Neuron (in vitro differentiated cells): ENCODE measurements around the gene FCRL6.

Experiments
- H2AFZ ChIP-seq: one replicate; pipeline ENCODE4 v1.6.1; 2013; ENCODE audit warnings: low read depth, mild to moderate bottlenecking, inconsistent platforms, low read length, moderate library complexity
- H3K27me3 ChIP-seq: one replicate; pipeline ENCODE4 v1.6.1; 2013; ENCODE audit warnings: low read length; ENCODE audit not compliant: insufficient read depth
- H3K36me3 ChIP-seq: one replicate; pipeline ENCODE4 v1.6.1; 2013; ENCODE audit warnings: low read length; ENCODE audit not compliant: insufficient read depth
- H3K4me1 ChIP-seq: one replicate; pipeline ENCODE4 v1.6.1; 2013; ENCODE audit warnings: low read length; ENCODE audit not compliant: insufficient read depth
- H3K4me3 ChIP-seq: 2 replicates; pipeline ENCODE4 v1.5.1; 2013; ENCODE audit warnings: mild to moderate bottlenecking, low read length, moderate library complexity
- H3K9me3 ChIP-seq: one replicate; pipeline ENCODE4 v1.6.1; 2013; ENCODE audit warnings: low read length

The FCRL6 gene

GRCh38 chr1:159815926-159816325 is 13.8 kb downstream of the FCRL6 start:
- no peaks in the 10 kb centered on the region for H3K9me3 ChIP-seq
- peaks cover 11% of the 10 kb centered on the region for H3K27me3 ChIP-seq
- no peaks in the 10 kb centered on the region for H3K4me1 ChIP-seq
- no peak overlapping the region for H3K4me3 ChIP-seq
- no peak overlapping the region for H2AFZ ChIP-seq
- no peaks in the 10 kb centered on the region for H3K36me3 ChIP-seq

- Histone ChIP-seq H3K27me3 (peaks cover 6% of the 10 kb centered on the region), H3K4me1 (no peaks in the 10 kb centered on the region), H3K9me3 (no peaks in the 10 kb centered on the region), H3K4me3 (no peak overlapping the region), H3K36me3 (no peaks in the 10 kb centered on the region), H2AFZ (no peak overlapping the region)
Measured at GRCh38 chr1:159817276-159818041, 15.3 kb downstream of the FCRL6 start.

- Histone ChIP-seq H3K9me3 (no peaks in the 10 kb centered on the region), H2AFZ (no peak overlapping the region), H3K4me1 (no peaks in the 10 kb centered on the region), H3K36me3 (no peaks in the 10 kb centered on the region), H3K4me3 (no peak overlapping the region), H3K27me3 (peaks cover 12% of the 10 kb centered on the region)
Measured at GRCh38 chr1:159821171-159821867, 19.2 kb downstream of the FCRL6 start.

- H3K4me3 ChIP-seq = no peak overlapping the region
- no peak overlapping the region for H2AFZ ChIP-seq
- H3K9me3 ChIP-seq = no peaks in the 10 kb centered on the region
- no peaks in the 10 kb centered on the region for H3K4me1 ChIP-seq
- no peaks in the 10 kb centered on the region for H3K36me3 ChIP-seq
- peaks cover 28% of the 10 kb centered on the region for H3K27me3 ChIP-seq
Measured at GRCh38 chr1:159823406-159823805, 21.2 kb downstream of the FCRL6 start.

GRCh38 chr1:159825564-159825963 is 23.4 kb downstream of the FCRL6 start:
- Histone ChIP-seq H3K9me3 (no peaks in the 10 kb centered on the region), H3K27me3 (peaks cover 46% of the 10 kb centered on the region), H3K4me1 (no peaks in the 10 kb centered on the region)

GRCh38 chr1:159826441-159827101 is 24.4 kb downstream of the FCRL6 start, which contains the start of gene SLAMF8:
Gene SLAMF8 (plus strand): TSS chr1:159826873. CDS start chr1:159826899, 26 bp downstream.
- Histone ChIP-seq H2AFZ (no peak within 1 kb of the TSS), H3K27me3 (peaks cover 49% of the 10 kb centered on the region), H3K4me1 (no peaks in the 10 kb centered on the region), H3K4me3 (no peak within 1 kb of the TSS), H3K36me3 (no peaks in the 10 kb centered on the region), H3K9me3 (no peaks in the 10 kb centered on the region)

More at GRCh38 chr1:159825564-159825963, 23.4 kb downstream of the FCRL6 start:
- Histone ChIP-seq H2AFZ (no peak overlapping the region), H3K36me3 (no peaks in the 10 kb centered on the region), H3K4me3 (no peak overlapping the region)

- H2AFZ ChIP-seq = no peak overlapping the region
- no peaks in the 10 kb centered on the region for H3K36me3 ChIP-seq
- H3K4me3 ChIP-seq = no peak overlapping the region
- H3K4me1 ChIP-seq = no peaks in the 10 kb centered on the region
- peaks cover 51% of the 10 kb centered on the region for H3K27me3 ChIP-seq
- no peaks in the 10 kb centered on the region for H3K9me3 ChIP-seq
Measured at GRCh38 chr1:159827102-159827490, 24.9 kb downstream of the FCRL6 start.

- Histone ChIP-seq H3K27me3 (peaks cover 49% of the 10 kb centered on the region), H2AFZ (no peak overlapping the region), H3K4me3 (no peak overlapping the region), H3K36me3 (no peaks in the 10 kb centered on the region), H3K9me3 (no peaks in the 10 kb centered on the region), H3K4me1 (no peaks in the 10 kb centered on the region)
Measured at GRCh38 chr1:159827549-159827948, 25.4 kb downstream of the FCRL6 start.

GRCh38 chr1:159828176-159828575 is 26.0 kb downstream of the FCRL6 start:
- no peak overlapping the region for H3K4me3 ChIP-seq
- H3K27me3 ChIP-seq = peaks cover 49% of the 10 kb centered on the region
- no peaks in the 10 kb centered on the region for H3K4me1 ChIP-seq

GRCh38 chr1:159828581-159829272 is 26.6 kb downstream of the FCRL6 start:
- Histone ChIP-seq H3K4me3 (no peak overlapping the region), H3K36me3 (no peaks in the 10 kb centered on the region), H3K27me3 (peaks cover 48% of the 10 kb centered on the region), H3K9me3 (no peaks in the 10 kb centered on the region), H2AFZ (no peak overlapping the region), H3K4me1 (no peaks in the 10 kb centered on the region)

More at GRCh38 chr1:159828176-159828575, 26.0 kb downstream of the FCRL6 start:
- H2AFZ ChIP-seq = no peak overlapping the region
- H3K36me3 ChIP-seq = no peaks in the 10 kb centered on the region
- H3K9me3 ChIP-seq = no peaks in the 10 kb centered on the region

- Histone ChIP-seq H3K36me3 (no peaks in the 10 kb centered on the region), H3K4me1 (no peaks in the 10 kb centered on the region), H3K4me3 (no peak overlapping the region), H3K9me3 (no peaks in the 10 kb centered on the region), H3K27me3 (peaks cover 47% of the 10 kb centered on the region), H2AFZ (no peak overlapping the region)
Measured at GRCh38 chr1:159829273-159829634, 27.1 kb downstream of the FCRL6 start.

GRCh38 chr1:159829822-159830465 is 27.8 kb downstream of the FCRL6 start:
- Histone ChIP-seq H3K4me1 (no peaks in the 10 kb centered on the region), H3K9me3 (no peaks in the 10 kb centered on the region), H2AFZ (no peak overlapping the region), H3K27me3 (peaks cover 47% of the 10 kb centered on the region), H3K36me3 (no peaks in the 10 kb centered on the region), H3K4me3 (no peak overlapping the region)
